ENCODE results near the gene FUT7.

The FUT7 gene

GRCh38 chr9:137069508-137070091, 37.7 kb upstream of the FUT7 start (continued):
- TF ChIP-seq ZNF530 (tag by site-specific recombination; IDR thresholded peaks at IDR 0.05; ENCODE audit: low read depth) (no peak), ZBTB8A (tag by site-specific recombination; IDR thresholded peaks at IDR 0.05) (peak; percentile 60), ZNF626 (tag by site-specific recombination; IDR thresholded peaks at IDR 0.05) (no peak), ZEB2 (tag by site-specific recombination; IDR thresholded peaks at IDR 0.05) (peak; percentile 42; the same call in 1 of the 2 replicates), ZNF792 (tag by site-specific recombination; IDR thresholded peaks at IDR 0.05) (no peak)
- TF ChIP-seq, protein P1, sequence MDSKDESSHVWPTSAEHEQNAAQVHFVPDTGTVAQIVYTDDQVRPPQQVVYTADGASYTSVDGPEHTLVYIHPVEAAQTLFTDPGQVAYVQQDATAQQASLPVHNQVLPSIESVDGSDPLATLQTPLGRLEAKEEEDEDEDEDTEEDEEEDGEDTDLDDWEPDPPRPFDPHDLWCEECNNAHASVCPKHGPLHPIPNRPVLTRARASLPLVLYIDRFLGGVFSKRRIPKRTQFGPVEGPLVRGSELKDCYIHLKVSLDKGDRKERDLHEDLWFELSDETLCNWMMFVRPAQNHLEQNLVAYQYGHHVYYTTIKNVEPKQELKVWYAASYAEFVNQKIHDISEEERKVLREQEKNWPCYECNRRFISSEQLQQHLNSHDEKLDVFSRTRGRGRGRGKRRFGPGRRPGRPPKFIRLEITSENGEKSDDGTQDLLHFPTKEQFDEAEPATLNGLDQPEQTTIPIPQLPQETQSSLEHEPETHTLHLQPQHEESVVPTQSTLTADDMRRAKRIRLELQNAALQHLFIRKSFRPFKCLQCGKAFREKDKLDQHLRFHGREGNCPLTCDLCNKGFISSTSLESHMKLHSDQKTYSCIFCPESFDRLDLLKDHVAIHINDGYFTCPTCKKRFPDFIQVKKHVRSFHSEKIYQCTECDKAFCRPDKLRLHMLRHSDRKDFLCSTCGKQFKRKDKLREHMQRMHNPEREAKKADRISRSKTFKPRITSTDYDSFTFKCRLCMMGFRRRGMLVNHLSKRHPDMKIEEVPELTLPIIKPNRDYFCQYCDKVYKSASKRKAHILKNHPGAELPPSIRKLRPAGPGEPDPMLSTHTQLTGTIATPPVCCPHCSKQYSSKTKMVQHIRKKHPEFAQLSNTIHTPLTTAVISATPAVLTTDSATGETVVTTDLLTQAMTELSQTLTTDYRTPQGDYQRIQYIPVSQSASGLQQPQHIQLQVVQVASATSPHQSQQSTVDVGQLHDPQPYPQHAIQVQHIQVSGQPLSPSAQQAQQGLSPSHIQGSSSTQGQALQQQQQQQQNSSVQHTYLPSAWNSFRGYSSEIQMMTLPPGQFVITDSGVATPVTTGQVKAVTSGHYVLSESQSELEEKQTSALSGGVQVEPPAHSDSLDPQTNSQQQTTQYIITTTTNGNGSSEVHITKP (tag by site-specific recombination; IDR thresholded peaks at IDR 0.05): peak; percentile 45

DNA sequence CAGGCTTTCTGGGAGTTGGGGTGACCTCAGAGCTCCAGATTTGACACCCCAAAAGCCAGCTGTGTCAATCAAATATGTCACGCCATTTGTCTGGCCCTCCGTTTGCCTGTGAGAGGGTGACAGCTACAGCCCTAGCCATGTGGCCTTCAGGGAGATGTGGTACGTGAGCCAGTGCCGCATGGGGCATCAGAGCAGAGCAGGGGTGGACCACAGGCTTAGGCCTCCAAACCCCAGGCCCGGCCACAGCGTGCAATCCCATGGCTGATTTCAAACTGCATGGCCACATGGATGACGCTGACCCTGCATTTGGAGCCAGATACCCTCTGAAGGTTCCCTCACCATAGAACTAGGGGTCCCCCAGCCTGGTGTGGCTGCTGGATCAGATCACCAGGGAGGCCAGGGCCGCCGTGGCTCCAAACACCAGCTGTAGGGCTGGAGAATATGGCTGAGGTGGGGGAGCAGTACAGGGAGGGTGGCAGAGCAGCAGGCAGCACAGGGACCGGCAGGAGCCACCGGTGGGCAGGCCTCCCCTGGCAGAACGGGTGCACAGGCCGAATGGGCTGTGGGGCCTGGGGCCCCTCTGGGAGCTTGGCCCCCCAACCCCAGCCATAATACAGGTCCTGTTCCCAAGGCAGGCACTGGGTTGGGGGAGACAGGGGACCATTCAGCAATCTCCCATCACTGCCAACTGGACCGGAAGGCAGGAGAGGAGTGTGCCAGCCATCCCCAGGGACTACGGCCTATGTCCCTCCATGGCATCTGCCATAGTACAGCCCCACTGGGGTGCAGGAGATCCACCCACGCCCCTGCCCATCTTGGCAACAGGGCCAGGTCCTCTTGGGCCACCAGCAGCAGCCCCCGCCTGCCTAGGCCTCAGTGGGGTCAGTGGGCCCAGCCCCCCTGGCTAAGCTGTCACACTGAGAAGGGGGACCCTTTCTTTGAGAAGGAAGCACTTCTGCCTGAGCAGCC, 36.9 kb upstream of the FUT7 start:
- Histone ChIP-seq H3K27ac (ENCODE audit: extremely low read depth, low read depth, low read length) (peak overlapping the region; percentile 31; the same call in 1 of the 2 replicates), H3K9me3 (ENCODE audit: control insufficient read depth, insufficient read depth, low read depth, low read length) (no peaks in the 10 kb centered on the region), H3K4me1 (ENCODE audit: control insufficient read depth, insufficient read depth, low read length) (peaks cover 10% of the 10 kb centered on the region; the same call in 1 of the 2 replicates), H3K4me3 (ENCODE audit: low read depth, low read length) (no peak overlapping the region), H3K36me3 (ENCODE audit: control insufficient read depth in 2 of 2, insufficient read depth in 1 of 2, low read length in 2 of 2) (peaks cover 0 to 17% of the 10 kb centered on the region in 2 experiments; a peak in 1 of 3 replicates)
- ChIA-PET POLR2A (interaction anchor here (0.6 to 9.1 kb wide), 11 partner anchors 9 to 354 kb away, joined by 3 to 137 read pairs (median 6); partner anchors contain the start of genes ENTPD2, EXD3, MAN1B1 and NOXA1), CTCF (interaction anchor here (0.6 to 11.3 kb wide), 32 partner anchors 8 to 947 kb away, joined by 3 to 237 read pairs (median 5); partner anchors contain the start of genes ABCA2, CYSRT1, ENTPD2 and MAN1B1)
- no peak for TF ChIP-seq ZNF747 (tag by site-specific recombination; IDR thresholded peaks at IDR 0.05)
- no peak for TF ChIP-seq ZNF169 (tag by site-specific recombination; IDR thresholded peaks at IDR 0.05)
- TF ChIP-seq ZNF148 (tag by site-specific recombination; IDR thresholded peaks at IDR 0.05; ENCODE audit: borderline replicate concordance): no peak
- no peak for TF ChIP-seq ZNF544 (tag by site-specific recombination; IDR thresholded peaks at IDR 0.05)
- peak; percentile 40; the same call in 1 of the 2 replicates for TF ChIP-seq PATZ1 (tag by site-specific recombination; IDR thresholded peaks at IDR 0.05)
- TF ChIP-seq KLF7 (tag by site-specific recombination; IDR thresholded peaks at IDR 0.05; ENCODE audit: borderline replicate concordance): no peak
- TF ChIP-seq ZNF600 (tag by site-specific recombination; IDR thresholded peaks at IDR 0.05): peak; percentile 86
- no peak for TF ChIP-seq ZNF362 (tag by site-specific recombination; IDR thresholded peaks at IDR 0.05)
- TF ChIP-seq ZNF621 (tag by site-specific recombination; IDR thresholded peaks at IDR 0.05): no peak
- TF ChIP-seq ZNF473 (tag by site-specific recombination; IDR thresholded peaks at IDR 0.05): no peak
- TF ChIP-seq ZNF341 (tag by site-specific recombination; IDR thresholded peaks at IDR 0.05; ENCODE audit: low read depth): no peak
- no peak for TF ChIP-seq ZNF16 (tag by site-specific recombination; IDR thresholded peaks at IDR 0.05; ENCODE audit: low read depth)
- TF ChIP-seq GLIS2 (tag by site-specific recombination; IDR thresholded peaks at IDR 0.05): peak; percentile 40
- TF ChIP-seq ZNF23 (tag by site-specific recombination; IDR thresholded peaks at IDR 0.05; ENCODE audit: borderline replicate concordance): no peak
- TF ChIP-seq ZNF785 (tag by site-specific recombination; IDR thresholded peaks at IDR 0.05): no peak
- TF ChIP-seq, protein P2, sequence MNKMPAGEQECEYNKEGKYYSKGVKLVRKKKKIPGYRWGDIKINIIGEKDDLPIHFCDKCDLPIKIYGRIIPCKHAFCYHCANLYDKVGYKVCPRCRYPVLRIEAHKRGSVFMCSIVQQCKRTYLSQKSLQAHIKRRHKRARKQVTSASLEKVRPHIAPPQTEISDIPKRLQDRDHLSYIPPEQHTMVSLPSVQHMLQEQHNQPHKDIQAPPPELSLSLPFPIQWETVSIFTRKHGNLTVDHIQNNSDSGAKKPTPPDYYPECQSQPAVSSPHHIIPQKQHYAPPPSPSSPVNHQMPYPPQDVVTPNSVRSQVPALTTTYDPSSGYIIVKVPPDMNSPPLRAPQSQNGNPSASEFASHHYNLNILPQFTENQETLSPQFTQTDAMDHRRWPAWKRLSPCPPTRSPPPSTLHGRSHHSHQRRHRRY (tag by site-specific recombination; IDR thresholded peaks at IDR 0.05): no peak
- 0 out of 2 replicates have a peak, but pooled peaks have one; percentile 9 for TF ChIP-seq KLF10 (tag by site-specific recombination; IDR thresholded peaks at IDR 0.05)
- TF ChIP-seq ZNF133 (tag by site-specific recombination; IDR thresholded peaks at IDR 0.05): no peak

Measured in HEK293 (cell line).